ENCODE measurements around the gene RHNO1. TPM values are rescaled to one million over a fixed set of nuclear protein-coding genes. Genes with fewer than 3 reads are reported as not detected.

Gene RHNO1
- 14.8 and 17.2 TPM in 2 replicates for polyA plus RNA-seq

GRCh38 chr12:2877047-2877952 lies at the start of gene RHNO1, which contains the start of gene FOXM1:
TSS of gene RHNO1 (plus strand) at chr12:2877223. CDS start at chr12:2885367, 8,144 bp downstream.
TSS of gene FOXM1 (minus strand) at chr12:2877174. CDS start at chr12:2874478, 2,696 bp downstream.

GRCh38 chr12:2834581-2835491 lies 42.2 kb upstream of the RHNO1 start, which contains the start of gene NRIP2:
TSS of gene NRIP2 (minus strand) at chr12:2835035. CDS start at chr12:2834983, 52 bp downstream.

GRCh38 chr12:2857021-2857431 lies 20.0 kb upstream of the RHNO1 start, which contains the start of gene TEX52:
TSS of gene TEX52 (minus strand) at chr12:2857039. CDS start at chr12:2857026, 13 bp downstream.

GRCh38 chr12:2890388-2891239 lies 13.6 kb downstream of the RHNO1 start, which contains the start of gene TULP3:
TSS of gene TULP3 (plus strand) at chr12:2890891. CDS start at chr12:2890948, 57 bp downstream.

Other genes starting within 250 kb of the RHNO1 start
- gene FKBP4, start 82.3 kb upstream of the RHNO1 start, polyA plus RNA-seq: 39.6 and 44.3 TPM in 2 replicates
- 12.9 and 21.9 TPM in 2 replicates for gene ITFG2, start 64.6 kb upstream of the RHNO1 start, polyA plus RNA-seq
- gene NRIP2, start 42.2 kb upstream of the RHNO1 start, polyA plus RNA-seq: 0.08 and 0.48 TPM in 2 replicates
- gene TEX52, start 20.2 kb upstream of the RHNO1 start, polyA plus RNA-seq: not detected in 2 replicates
- not detected in 2 replicates for gene FOXM1, start within 50 bp of the RHNO1 start, polyA plus RNA-seq
- 5.1 and 7.9 TPM in 2 replicates for gene TULP3, start 13.7 kb downstream of the RHNO1 start, polyA plus RNA-seq
- gene TEAD4, start 82.2 kb downstream of the RHNO1 start, polyA plus RNA-seq: 0.57 and 1.3 TPM in 2 replicates
- 3.1 and 3.7 TPM in 2 replicates for gene TSPAN9, start 200.2 kb downstream of the RHNO1 start, polyA plus RNA-seq

All from Purkinje cell (primary cell).